Measurements from ENCODE around the gene SFR1.

Gene SFR1, protein sequence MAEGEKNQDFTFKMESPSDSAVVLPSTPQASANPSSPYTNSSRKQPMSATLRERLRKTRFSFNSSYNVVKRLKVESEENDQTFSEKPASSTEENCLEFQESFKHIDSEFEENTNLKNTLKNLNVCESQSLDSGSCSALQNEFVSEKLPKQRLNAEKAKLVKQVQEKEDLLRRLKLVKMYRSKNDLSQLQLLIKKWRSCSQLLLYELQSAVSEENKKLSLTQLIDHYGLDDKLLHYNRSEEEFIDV

DNA sequence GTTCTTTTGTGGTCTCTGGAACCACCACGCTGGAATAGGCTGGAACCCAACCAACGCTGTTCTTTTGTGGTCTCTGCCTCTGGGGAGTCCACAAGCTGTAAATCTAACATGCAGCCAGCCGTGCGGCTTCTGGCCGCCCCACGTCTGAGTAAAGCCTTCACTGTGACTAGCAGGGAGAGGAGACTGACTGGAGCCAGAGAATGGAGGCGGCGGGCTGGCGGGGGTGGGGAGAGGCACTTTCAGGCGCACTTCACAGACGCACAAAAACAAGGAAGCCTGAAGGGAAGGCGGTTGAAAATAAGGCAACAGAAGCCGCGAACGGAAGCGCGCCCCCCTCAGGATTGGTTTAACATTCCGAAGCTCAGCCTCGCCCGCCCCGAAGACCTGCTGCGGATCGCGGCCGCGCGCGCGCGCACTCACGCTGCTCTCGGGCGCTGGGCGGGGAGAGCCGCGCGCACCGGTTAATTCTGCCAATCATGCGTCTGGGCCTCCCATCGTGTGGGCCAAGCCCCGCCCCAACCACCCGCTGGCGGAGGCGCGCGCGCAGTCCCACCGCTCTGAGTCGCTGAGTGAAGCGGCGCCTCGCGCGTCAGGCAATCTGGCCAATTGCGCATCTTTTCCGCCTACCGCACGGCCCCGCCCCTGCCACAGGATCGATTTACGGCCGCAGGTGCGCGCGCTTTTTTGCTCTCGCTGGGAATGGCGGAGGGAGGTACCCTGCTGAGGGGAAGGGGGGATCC is at the start of gene SFR1:
SFR1 (plus strand) TSS at position 687 of the 740 bp plus-strand sequence; CDS start at position 700, 13 bp downstream.
- DNase-seq (ENCODE audit: low read depth in 1 of 2, low spot score in 1 of 2), result peak; percentile 97 to 98

DNA sequence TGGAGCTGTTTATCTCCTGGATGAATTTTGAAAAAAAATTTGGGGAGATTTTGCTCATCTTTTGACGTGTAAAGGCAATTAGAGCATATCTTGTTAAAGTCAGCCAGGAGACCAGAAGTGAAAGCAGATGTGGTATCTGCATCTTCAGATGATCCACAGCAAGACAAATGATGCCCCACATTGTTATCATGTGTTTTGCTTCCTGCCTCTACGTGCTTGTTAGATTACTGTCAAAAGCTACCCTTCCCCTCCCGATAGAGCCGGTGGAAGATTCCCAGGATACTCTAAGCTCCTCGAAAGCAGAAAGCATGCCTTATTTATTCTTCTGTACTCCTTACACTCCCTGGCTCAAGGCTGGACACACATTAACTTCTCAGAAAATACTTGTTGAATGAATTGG is 49.2 kb upstream of the SFR1 start:
- no peak for DNase-seq (ENCODE audit: low read depth in 1 of 2, low spot score in 1 of 2)

DNA sequence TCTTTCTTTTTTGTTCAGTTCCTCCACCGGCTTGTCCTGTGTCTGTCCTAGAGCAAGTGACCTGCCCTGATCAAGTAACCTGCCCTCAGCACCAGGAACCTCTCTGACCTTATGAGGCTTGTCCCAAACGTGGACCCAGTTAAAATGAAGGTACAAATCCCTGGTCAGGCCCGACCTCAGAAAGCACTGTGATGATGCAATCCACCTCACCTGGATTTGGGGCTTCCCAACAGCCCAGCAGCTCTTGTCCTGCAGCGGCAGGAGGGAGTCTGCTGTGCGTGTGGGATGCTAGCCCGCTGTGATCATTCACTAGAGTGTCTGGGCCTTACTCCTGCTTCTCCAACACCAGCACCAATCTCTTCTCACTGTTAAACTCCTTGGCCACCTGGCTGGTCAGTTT is 47.5 kb upstream of the SFR1 start:
- no peak for DNase-seq (ENCODE audit: low read depth in 1 of 2, low spot score in 1 of 2)

DNA sequence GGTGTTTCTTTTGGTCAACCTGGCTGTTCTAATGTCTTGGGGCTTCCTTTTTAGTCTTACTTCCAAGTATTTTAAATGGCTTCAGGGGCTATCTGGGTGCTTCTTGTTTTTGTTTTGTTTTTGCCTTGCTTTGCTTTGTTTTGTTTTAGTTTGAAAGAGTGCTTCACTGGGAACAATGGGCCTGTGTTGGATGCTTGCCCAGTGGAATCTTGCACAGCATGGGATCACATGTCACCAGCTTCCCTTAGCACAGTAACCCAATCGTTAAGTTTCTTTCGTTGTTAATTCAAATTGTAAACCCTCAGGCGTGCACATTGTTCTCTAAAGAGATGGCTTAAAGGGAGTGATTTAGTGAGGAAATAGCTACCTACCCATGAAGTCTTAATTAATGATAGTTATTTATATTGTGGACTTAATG is 45.2 kb upstream of the SFR1 start:
- DNase-seq (ENCODE audit: low read depth in 1 of 2, low spot score in 1 of 2), result no peak

DNA sequence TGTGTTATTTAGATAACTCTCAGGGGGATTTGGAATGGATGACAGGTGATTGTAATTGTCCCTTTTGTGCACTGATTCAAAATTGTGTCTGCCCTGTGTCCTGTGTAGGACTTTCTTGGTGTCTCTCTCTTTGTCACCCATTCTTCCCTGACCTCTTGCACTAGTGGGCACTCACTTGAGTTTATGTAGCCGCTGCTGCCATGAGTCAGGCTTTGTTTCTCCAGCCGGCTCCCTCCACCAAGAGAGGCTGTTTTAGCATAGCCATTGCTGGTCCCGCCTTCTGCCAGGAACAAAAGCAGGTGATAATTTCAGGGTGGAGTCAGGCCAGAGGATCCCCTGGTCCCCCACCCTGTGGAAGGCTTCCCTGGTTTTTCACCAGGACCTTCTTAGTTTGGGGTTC is 44.7 kb upstream of the SFR1 start:
- DNase-seq (ENCODE audit: low read depth in 1 of 2, low spot score in 1 of 2), result no peak

DNA sequence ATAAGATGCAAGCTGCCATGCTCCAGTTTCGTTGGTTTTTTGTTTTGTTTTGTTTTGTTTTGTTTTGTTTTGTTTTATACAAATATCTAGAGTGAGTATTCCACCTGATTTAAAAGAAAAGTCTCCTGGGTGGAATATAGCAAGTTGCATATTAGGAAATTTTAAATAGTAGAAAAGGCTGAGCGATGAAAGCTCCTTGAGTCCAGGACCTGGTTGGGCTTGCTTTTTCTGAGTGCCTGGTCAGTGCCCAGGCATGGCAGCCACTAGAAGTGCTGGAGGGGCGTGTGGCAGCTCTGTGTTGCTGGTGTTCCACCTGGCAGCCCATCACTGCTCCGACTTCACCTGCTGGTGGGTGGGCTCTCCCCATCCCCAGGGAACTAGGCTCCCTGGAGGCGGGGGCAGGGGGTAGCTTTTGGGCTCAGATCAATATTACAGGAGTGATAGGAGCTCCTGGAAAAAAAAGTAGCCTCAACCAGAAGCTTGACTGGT is 44.3 kb upstream of the SFR1 start:
- DNase-seq (ENCODE audit: low read depth in 1 of 2, low spot score in 1 of 2), result no peak

DNA sequence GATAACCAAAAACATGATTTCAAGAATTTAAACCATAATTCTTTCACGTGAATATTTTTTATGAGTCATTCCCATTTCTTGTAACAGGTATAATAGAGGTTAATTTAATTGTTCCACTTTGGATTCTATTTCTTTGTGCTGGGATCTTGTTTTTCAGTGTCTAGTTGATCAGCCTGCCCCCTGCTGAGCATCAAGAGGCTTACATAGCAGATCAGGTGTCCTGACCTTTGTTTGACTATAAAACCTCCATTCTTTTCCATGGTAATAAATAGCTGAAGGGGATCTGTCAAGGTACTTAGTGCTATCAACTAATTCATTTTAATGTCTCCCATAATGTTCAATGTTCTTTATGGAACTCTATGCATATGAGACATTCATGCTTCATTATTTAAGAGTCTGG is 41.2 kb upstream of the SFR1 start:
- DNase-seq (ENCODE audit: low read depth in 1 of 2, low spot score in 1 of 2), result no peak

DNA sequence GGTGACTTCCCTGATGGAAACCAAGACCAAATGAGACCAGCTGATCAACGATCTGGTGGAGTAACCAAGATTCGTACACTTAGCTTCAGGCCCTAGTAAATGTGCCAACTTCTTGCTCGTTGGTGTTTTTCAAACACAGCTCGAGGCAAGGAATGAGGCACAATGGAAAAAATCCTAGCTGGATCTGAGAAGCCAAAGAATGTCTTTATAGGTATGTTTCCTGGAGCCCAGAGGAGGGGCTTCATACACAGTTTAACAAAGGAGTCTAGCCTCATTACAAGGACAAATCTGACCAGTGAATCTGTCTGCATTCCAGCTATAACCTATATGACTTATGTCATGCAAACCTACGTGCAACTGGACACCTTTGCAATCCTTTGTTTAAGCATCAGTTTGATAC is 40.0 kb upstream of the SFR1 start:
- DNase-seq (ENCODE audit: low read depth in 1 of 2, low spot score in 1 of 2), result no peak

DNA sequence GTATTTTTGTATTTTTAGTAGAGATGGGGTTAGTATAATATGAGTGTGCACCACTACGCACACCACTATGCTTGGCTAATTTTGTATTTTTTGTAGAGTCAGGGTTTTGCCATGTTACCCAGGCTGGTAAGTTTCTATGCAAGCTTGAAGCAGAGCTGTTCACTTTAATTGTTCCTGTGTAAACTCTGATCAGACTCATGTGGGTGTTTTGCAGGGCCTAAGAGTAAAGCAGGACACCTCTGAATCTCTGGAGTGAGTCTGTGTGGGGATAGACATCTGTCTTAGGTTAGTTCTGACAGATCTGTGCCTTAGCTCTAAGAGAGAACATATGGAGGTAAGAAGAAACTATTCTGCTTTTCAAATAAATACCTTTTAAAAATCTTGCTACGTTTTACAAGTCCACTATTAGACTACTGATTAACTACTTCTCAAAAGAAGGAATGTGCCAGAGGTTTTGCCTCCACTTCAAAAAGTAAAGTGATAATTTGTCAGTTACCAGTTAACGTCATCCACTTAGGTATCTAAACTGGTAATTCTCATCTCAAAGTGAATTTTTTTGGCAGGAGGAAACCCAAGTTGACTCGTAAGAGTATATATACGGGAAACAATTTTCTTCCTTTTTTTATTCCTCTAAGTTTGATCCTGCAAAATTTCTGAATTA is 37.4 kb upstream of the SFR1 start:
- DNase-seq (ENCODE audit: low read depth in 1 of 2, low spot score in 1 of 2), result no peak

DNA sequence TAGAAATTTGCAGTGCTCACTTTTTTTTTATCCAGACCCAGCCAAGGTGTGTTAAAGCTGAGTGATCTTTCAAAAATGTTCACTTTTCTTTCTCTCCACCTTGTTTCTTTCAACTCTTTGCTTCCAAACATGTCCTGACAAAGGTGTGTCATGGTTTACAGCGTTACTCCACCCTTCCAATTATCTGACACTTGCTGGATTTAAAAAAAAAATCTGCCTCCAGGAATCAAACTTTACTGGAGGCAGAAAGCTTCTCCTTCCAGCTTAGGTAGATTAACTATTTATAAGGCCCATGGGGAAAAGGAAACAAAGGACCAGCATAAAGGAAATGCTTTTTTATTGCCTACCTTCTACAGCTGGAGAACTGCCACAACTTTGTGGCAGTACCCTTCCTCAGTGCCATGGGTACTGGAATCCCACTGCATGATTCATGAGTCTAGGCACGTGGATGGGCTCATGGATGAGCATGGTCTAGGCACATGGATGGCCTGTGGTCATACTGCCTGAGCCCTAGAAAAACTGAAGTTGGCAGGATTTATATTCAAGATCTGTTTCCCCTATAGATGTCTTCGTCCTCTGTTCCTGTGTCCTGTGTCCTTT is 36.1 kb upstream of the SFR1 start, which contains the start of gene COL17A1:
COL17A1 (minus strand) TSS at position 80 of the 600 bp plus-strand sequence. CDS start 5,207 bp downstream, outside the sequence.
- no peak for DNase-seq (ENCODE audit: low read depth in 1 of 2, low spot score in 1 of 2)

DNA sequence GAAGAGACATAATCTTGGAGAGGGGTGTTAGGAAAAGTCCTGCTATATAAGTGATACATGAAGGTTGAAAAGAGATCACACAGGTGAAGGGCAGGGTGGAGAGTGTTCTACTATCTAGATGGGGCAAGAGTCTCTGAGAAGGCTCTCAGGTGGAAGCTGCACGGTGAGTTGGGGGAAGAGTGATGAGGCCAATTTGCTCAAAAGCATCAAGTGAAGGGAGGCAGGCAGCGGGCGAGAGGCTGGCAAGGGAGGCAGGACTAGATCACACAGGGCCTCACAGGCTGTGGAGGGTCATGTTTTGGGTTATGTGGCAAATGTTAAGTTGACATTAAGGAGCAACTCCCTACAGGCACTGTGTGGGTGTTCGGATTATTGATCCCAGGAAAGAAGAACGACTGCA is 33.7 kb upstream of the SFR1 start:
- DNase-seq (ENCODE audit: low read depth in 1 of 2, low spot score in 1 of 2), result no peak

DNA sequence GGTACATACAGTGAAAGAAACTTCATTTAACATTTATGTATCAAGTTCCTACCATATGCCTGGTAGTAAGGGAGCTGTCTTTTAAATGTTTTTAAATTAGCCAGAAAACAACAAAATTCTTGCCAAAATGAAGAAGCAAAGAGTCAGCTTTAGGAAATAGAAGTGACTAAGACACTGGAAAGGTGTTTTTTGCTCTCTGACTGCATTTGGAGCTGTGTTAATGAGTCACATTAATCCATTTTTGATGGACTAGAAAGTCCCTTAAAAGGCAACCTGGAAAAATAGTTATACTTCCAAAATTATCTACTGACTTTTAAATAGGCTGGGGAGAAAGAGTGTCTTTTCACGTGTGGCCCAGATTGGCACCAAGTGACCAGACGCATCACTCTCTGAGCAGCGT is 32.4 kb upstream of the SFR1 start:
- no peak for DNase-seq (ENCODE audit: low read depth in 1 of 2, low spot score in 1 of 2)

DNA sequence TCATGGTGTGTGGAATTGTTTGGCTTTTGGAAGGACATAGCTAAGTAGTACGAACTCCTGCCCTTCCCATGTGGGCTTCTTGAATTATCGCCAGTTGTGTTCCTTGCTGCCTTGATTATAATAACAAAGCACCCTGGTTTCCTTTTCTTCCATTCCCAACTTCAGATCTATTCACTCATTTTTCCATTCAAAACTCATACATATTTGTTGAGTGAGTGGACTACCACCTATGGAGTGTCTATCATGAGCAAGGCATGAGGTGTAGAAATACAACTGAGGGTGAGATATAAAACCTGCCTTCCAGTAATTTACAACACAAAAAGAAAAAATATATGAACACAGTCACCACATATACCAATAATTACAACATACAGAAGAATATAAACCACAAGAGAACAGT is 31.4 kb upstream of the SFR1 start:
- DNase-seq (ENCODE audit: low read depth in 1 of 2, low spot score in 1 of 2), result no peak

DNA sequence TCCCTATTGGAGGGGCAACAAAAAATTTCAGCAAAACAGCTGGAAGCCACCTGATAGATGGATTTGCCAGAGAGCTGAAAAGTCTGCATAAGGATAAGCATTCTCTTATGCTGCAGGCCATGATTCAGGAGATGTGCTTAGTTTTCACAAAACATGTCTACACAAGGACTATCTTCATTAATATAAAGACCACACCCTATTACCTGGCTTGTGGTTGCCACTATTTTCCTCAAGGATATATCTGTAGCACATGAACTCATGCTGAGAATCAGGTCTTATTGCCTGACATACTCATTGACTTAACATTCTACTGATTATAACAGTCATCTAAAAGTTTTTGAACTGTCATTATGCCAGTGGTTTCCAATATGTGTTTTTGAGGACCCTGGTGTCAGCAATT is 29.2 kb upstream of the SFR1 start:
- DNase-seq (ENCODE audit: low read depth in 1 of 2, low spot score in 1 of 2), result no peak

DNA sequence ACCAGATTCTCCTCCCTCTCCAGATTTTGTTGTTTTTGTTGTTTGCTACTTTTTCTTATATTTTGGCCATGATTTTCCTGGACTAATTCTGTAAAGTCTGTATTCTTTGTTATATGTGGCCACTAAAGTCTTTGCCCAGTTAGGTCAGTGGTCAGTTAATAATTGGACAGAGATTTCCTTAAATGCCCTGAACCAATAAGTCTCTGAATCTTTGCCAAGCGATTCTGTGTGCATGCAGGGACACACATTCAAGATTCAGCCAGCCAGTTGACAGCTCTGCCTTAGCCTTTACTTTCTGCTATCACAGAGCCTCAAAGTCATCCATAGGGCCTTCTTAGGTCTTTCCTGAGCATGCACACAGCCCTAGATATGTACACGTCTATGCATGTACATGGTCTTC is 25.3 kb upstream of the SFR1 start:
- no peak for DNase-seq (ENCODE audit: low read depth in 1 of 2, low spot score in 1 of 2)

DNA sequence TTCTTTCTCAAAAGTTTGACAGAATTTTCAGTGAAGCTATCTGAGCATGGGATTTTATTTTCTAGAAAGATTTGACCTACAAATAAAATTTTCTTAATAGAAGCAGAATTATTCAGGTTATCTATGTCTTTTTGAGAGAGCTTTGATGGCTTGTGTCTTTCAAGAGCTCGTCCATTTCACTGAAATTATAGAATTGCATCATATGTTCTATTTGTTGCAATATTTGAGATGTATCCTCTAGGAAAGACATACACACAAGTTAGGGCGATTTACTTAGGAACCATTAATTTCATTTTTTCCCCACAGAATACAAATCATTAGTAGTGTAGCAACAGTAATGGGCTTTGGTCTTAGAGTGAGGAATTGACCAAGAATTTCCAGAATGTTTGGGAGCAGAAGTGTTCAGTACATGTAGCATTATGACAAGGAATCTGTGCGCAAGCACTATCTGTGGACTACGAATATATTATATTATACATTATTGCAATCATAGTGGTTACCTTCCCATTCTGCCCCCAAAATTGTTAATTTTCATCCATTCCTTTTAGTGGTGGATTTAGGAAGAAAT is 23.5 kb upstream of the SFR1 start:
- no peak for DNase-seq (ENCODE audit: low read depth in 1 of 2, low spot score in 1 of 2)

DNA sequence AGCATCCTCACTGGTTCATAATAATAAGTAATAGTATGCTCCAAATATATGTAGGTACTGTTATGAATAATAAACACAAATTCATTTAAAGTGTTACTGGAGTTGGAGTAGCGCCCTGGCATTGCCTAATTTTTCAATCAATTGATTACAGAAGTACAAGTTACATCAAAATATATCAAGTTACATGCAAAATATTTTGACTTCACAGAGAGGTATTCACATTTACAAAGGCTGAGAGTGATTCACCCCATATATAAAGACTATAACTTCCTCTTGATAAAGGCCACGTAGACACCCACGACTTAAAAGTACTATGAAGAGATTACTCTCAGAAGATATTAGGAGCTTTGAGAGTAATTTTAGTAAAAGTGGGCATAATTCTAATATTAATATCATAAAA is 22.7 kb upstream of the SFR1 start:
- no peak for DNase-seq (ENCODE audit: low read depth in 1 of 2, low spot score in 1 of 2)

DNA sequence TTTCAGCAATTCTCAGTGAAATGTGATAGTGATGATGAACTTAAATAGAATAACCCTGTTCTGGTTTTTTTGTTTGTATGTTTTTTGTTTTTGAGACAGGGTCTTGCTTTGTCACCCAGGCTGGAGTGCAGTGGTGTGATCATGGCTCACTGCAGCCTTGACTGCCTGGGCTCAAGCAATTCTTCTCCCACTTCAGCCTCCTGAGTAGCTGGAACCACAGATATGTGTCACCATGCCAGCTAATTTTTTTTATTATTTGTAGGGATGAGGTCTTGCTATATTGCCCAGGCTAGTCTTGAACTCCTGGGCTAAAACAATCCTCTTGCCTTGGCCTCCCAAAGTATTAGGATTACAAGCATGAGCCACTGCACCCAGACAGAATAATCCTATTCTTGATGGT is 22.0 kb upstream of the SFR1 start:
- no peak for DNase-seq (ENCODE audit: low read depth in 1 of 2, low spot score in 1 of 2)

DNA sequence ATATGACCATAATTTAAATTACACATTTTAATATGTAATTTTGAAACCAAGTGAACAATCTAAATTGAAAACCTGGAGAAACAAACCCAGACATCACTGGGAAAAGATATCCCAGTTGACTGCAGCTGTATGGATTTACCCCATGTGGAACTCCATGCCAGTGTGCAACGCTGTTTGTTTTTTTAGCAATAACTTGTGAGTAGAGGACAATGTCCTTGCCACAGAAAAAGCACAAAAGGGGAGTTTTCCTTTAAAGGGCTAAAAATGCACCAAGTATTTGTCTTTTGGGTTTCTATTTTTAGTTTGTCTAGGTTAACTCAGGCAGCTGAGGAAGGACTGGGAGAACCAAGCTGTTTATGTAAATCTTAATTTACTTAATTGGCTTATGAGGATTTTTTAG is 21.2 kb upstream of the SFR1 start:
- DNase-seq (ENCODE audit: low read depth in 1 of 2, low spot score in 1 of 2), result no peak

DNA sequence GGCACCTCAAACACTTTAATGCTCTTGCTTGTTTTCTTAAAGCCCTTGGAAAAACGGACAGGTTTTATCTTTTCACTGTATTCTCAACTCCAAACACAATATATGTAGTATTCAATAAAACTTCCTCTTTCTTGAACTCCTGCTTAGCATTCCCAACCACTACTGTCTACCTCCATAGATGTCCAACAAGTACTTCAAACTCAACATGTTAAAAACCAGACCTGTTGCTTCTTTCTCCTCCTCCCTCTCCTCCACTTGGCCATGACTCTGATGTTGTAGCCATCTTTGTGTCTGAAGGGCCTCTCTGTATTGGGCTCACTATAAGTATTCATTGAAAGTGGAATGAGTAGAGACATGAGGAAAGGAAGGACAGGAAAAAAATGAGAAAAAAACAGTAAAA is 20.1 kb upstream of the SFR1 start:
- no peak for DNase-seq (ENCODE audit: low read depth in 1 of 2, low spot score in 1 of 2)

DNA sequence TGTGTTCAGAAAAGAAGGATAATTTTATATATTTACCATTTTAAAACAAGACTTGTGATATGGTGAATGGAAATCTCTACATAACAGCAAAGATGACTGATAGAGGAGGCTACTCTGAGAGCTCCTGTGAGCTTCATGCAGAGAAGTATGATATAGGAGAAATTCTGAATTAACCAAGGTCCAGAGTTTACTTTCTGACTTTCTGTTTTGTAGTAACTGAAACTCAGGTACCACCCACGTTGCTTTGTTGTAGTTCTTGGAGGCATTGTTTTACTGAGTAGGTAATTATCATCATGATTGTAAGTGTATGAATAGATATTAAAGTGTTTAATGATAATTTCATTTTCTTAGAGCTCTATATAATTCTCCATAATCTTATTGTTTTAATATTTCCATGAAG is 18.0 kb upstream of the SFR1 start:
- DNase-seq (ENCODE audit: low read depth in 1 of 2, low spot score in 1 of 2), result no peak
